HAP-1 (cell line): ENCODE measurements around the gene CADPS2.
A peak's percentile ranks its signal among the peaks of the same experiment; 100 is the strongest.

Experiments
- DNase-seq, 2 experiments: peaks; one replicate each; pipeline ENCODE4 v3.0.0-alpha.2; 2016 to 2020; ENCODE audit warnings: low spot score in 2 of 2
- H3K27me3 ChIP-seq: fragments of 250-450 bp; sonication (Bioruptor Pico); 2 replicates; pipeline ENCODE4 v1.5.1; 2020; ENCODE audit warnings: low read depth, mild to moderate bottlenecking, moderate library complexity
- H3K36me3 ChIP-seq: fragments of 250-450 bp; sonication (Bioruptor Pico); replicated peaks from 2 replicates; pipeline ENCODE4 v1.5.1; 2020; ENCODE audit warnings: mild to moderate bottlenecking
- H3K4me1 ChIP-seq: fragments of 250-450 bp; sonication (Bioruptor Pico); 2 replicates; pipeline ENCODE4 v1.5.1; 2020; ENCODE audit warnings: mild to moderate bottlenecking
- H3K4me3 ChIP-seq: fragments of 250-450 bp; sonication (Bioruptor Pico); 2 replicates; pipeline ENCODE4 v1.5.1; 2020; ENCODE audit warnings: mild to moderate bottlenecking, moderate library complexity
- H3K9me3 ChIP-seq: fragments of 250-450 bp; sonication (Bioruptor Pico); 2 replicates; pipeline ENCODE4 v1.5.1; 2020; ENCODE audit warnings: mild to moderate bottlenecking, moderate library complexity
- in situ Hi-C: fragments of 300-500 bp; cut with MboI; formaldehyde crosslinking; loops from 3 replicates; pipeline ENCODE4 v1.14.3; 2020; ENCODE audit warnings: low sequenced_read_pairs, inconsistent platforms, mixed read lengths

Gene CADPS2

GRCh38 chr7:122886357-122887081 lies at the start of gene CADPS2:
TSS of gene CADPS2 (minus strand) at chr7:122886460. CDS start at chr7:122886337, 123 bp downstream.
- in situ Hi-C loops, result no loop called here
- H3K9me3 ChIP-seq, result no peaks in the 10 kb centered on the region
- H3K4me3 ChIP-seq, result peak within 1 kb of the TSS; percentile 31
- H3K36me3 ChIP-seq, result no peaks in the 10 kb centered on the region
- H3K27me3 ChIP-seq, result peaks cover 58% of the 10 kb centered on the region
- no peaks in the 10 kb centered on the region; the same call in 1 of the 2 replicates for H3K4me1 ChIP-seq
- peak; percentile 25 to 68 for DNase-seq

- no peak for DNase-seq
- H3K27me3 ChIP-seq, result no peaks in the 10 kb centered on the region
- H3K4me3 ChIP-seq, result no peak overlapping the region
- in situ Hi-C loops, result no loop called here
- no peaks in the 10 kb centered on the region for H3K36me3 ChIP-seq
- no peaks in the 10 kb centered on the region for H3K9me3 ChIP-seq
- no peaks in the 10 kb centered on the region for H3K4me1 ChIP-seq
These were observed 49.4 kb upstream of the CADPS2 start for GRCh38 chr7:122935620-122936019.

DNA sequence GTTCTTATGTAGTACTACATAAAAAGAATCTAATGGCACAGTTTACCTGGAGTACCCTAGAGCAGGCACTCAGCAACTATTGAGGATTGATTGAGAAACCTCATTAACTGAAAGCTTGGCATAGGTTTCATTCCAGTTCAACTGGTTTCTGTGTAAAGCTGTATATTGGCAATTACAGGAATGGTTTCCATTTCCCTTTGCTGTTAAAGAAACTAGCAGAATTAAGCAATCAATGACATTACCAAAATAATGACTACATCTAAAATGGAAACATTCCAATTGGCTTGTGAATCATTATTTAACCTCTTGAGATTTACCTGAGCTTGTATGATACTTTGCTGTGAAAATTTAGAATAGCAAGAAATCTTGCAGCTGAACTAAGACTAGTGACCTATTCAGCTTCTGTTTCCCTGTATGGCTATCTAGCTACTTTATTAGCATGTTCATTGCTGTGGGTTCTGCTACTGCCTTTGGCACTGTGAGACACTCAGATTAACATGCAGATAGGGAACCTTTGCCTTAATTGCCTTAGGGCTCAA lies 33.5 kb upstream of the CADPS2 start:
- Histone ChIP-seq H3K9me3 (no peaks in the 10 kb centered on the region), H3K4me1 (no peaks in the 10 kb centered on the region), H3K4me3 (no peak overlapping the region), H3K27me3 (no peaks in the 10 kb centered on the region), H3K36me3 (no peaks in the 10 kb centered on the region)
- DNase-seq, result no peak
- in situ Hi-C loops, result no loop called here

- H3K4me1 ChIP-seq, result no peaks in the 10 kb centered on the region
- no peaks in the 10 kb centered on the region for H3K36me3 ChIP-seq
- no peaks in the 10 kb centered on the region for H3K27me3 ChIP-seq
- no peaks in the 10 kb centered on the region for H3K9me3 ChIP-seq
- DNase-seq, result no peak
- in situ Hi-C loops, result no loop called here
- no peak overlapping the region for H3K4me3 ChIP-seq
These were observed 28.6 kb upstream of the CADPS2 start for GRCh38 chr7:122914812-122915211.

DNA sequence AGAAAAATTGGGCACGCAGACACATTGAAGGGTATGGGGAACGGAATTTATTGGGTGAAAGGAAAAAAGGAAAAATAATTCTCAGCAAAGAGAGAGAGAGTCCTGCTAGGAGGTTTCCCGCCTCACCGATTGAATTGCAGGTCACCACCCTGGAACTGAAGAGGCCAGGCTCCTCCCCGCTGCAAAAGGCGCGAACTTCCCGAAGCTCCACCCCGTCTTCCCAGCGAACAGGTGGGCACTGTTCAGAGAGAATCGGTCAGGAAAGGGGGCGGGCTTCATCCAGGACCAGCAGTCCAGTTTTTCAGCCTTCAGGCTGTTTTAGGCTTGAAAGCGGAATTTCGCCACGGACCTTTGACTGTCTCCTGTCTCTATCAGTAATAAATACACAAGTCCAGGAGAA lies 27.3 kb upstream of the CADPS2 start:
- H3K27me3 ChIP-seq, result no peaks in the 10 kb centered on the region
- H3K9me3 ChIP-seq, result no peaks in the 10 kb centered on the region
- no peaks in the 10 kb centered on the region for H3K36me3 ChIP-seq
- H3K4me1 ChIP-seq, result no peaks in the 10 kb centered on the region
- DNase-seq, result no peak
- in situ Hi-C loops, result no loop called here
- H3K4me3 ChIP-seq, result no peak overlapping the region

- Histone ChIP-seq H3K4me1 (no peaks in the 10 kb centered on the region), H3K4me3 (no peak overlapping the region), H3K9me3 (no peaks in the 10 kb centered on the region), H3K36me3 (no peaks in the 10 kb centered on the region), H3K27me3 (peaks cover 6% of the 10 kb centered on the region)
- DNase-seq, result no peak
- in situ Hi-C loops, result no loop called here
These were observed 16.7 kb upstream of the CADPS2 start for GRCh38 chr7:122902751-122903495.

- in situ Hi-C loops, result no loop called here
- Histone ChIP-seq H3K4me1 (no peaks in the 10 kb centered on the region), H3K27me3 (peaks cover 6% of the 10 kb centered on the region), H3K4me3 (no peak overlapping the region), H3K9me3 (no peaks in the 10 kb centered on the region), H3K36me3 (no peaks in the 10 kb centered on the region)
- no peak for DNase-seq
These were observed 15.0 kb upstream of the CADPS2 start for GRCh38 chr7:122901250-122901649.

DNA sequence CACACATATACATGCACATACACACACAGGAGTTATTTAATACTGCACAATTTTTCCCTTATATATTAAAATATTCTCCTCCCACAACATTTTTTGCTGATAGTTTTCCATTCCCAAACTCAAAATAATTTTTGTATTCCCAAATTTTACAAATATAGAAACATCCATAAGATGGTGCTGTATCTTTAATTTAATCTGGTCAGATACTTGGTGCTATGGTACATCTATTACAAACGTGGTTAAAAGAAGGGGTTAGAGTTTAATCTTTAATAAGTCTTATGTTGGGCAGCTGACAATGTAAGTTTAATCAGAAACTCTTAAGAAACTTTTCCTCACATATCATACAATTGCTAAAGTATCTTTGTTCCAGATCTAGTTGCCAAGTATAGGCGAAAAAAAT lies 10.2 kb upstream of the CADPS2 start:
- Histone ChIP-seq H3K36me3 (no peaks in the 10 kb centered on the region), H3K9me3 (no peaks in the 10 kb centered on the region), H3K4me3 (no peak overlapping the region), H3K27me3 (0 out of 2 replicates have a peak, but pooled peaks cover 6% of the 10 kb centered on the region), H3K4me1 (no peaks in the 10 kb centered on the region)
- in situ Hi-C loops, result no loop called here
- DNase-seq, result no peak

DNA sequence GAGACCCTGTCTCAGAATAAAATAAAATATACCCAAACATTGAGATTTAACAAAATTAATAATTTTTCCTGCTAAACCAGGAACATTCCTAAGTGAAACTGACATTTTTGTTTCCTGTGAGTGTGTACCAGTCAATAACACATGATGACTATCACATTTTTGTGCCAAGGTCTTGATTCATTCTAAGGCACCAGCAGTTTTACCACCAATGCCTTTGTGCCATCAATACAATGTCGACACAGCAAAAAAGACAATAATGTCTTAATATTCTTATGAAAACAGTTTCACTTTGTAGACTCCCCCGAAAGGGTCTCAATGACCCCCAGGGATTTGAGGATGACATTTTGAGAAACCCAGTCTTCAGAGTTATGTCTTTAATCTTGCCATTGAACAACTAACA lies 7.2 kb upstream of the CADPS2 start:
- Histone ChIP-seq H3K27me3 (peaks cover 17% of the 10 kb centered on the region), H3K36me3 (no peaks in the 10 kb centered on the region), H3K4me1 (no peaks in the 10 kb centered on the region), H3K4me3 (no peak overlapping the region), H3K9me3 (no peaks in the 10 kb centered on the region)
- in situ Hi-C loops, result no loop called here
- DNase-seq, result no peak

DNA sequence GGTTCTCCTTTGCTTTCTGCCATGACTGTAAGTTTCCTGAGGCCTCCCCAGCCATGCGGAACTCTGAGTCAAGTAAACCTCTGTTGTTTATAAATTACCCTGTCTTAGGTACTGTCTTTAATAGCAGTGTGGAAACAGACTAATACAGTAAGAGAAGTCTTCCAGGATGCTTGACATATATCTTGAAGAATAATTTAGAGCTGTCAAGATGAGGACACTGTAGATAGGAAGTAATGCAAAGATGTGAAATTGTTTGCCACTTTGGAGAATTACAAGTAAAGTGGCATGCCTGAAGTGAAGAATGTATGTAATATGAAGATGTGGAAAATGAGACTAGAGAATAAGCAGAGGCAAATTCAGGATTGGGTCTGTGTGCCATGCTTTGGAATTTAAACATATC lies 2.9 kb upstream of the CADPS2 start:
- H3K9me3 ChIP-seq, result no peaks in the 10 kb centered on the region
- no peak for DNase-seq
- H3K4me1 ChIP-seq, result no peaks in the 10 kb centered on the region
- no peak overlapping the region for H3K4me3 ChIP-seq
- H3K27me3 ChIP-seq, result peaks cover 53% of the 10 kb centered on the region
- in situ Hi-C loops, result no loop called here
- H3K36me3 ChIP-seq, result no peaks in the 10 kb centered on the region

GRCh38 chr7:122887848-122888247 lies 1.6 kb upstream of the CADPS2 start:
- in situ Hi-C loops, result no loop called here
- no peak for DNase-seq
- Histone ChIP-seq H3K36me3 (no peaks in the 10 kb centered on the region), H3K27me3 (peaks cover 61% of the 10 kb centered on the region), H3K9me3 (no peaks in the 10 kb centered on the region), H3K4me3 (no peak overlapping the region), H3K4me1 (no peaks in the 10 kb centered on the region; the same call in 1 of the 2 replicates)

- Histone ChIP-seq H3K36me3 (no peaks in the 10 kb centered on the region), H3K4me3 (no peak overlapping the region), H3K9me3 (no peaks in the 10 kb centered on the region), H3K4me1 (no peaks in the 10 kb centered on the region; the same call in 1 of the 2 replicates), H3K27me3 (peaks cover 61% of the 10 kb centered on the region)
- in situ Hi-C loops, result no loop called here
- DNase-seq, result no peak
These were observed 938 bp upstream of the CADPS2 start for GRCh38 chr7:122887198-122887597.

GRCh38 chr7:122885583-122886356 lies 490 bp downstream of the CADPS2 start:
- in situ Hi-C loops, result no loop called here
- Histone ChIP-seq H3K4me1 (no peaks in the 10 kb centered on the region; the same call in 1 of the 2 replicates), H3K4me3 (peak overlapping the region; percentile 31), H3K27me3 (peaks cover 54% of the 10 kb centered on the region), H3K9me3 (no peaks in the 10 kb centered on the region), H3K36me3 (no peaks in the 10 kb centered on the region)
- peak in 1 of 2 experiments; percentile 44 for DNase-seq
